GM12864 (cell line): ENCODE measurements around the gene RPS6KB2.
"Not testable (repeated sequence)": the region's sequence is repeated elsewhere in the genome, so short reads cannot be mapped to it uniquely, and the experiment has no call there.

Source experiments
- DNase-seq: peaks from one replicate; pipeline ENCODE4 v3.0.0-alpha.2; 2011; ENCODE audit warnings: low read depth
- H3K4me3 ChIP-seq: 2 replicates; pipeline ENCODE4 v1.5.1; 2011; ENCODE audit warnings: mild to moderate bottlenecking, low read depth, low read length, control low read depth
- CTCF ChIP-seq: IDR thresholded peaks from 2 replicates; pipeline ENCODE4 v1.5.1; 2011; ENCODE audit warnings: low read depth, mild to moderate bottlenecking, moderate library complexity, low read length, control low read depth, inconsistent platforms; ENCODE audit errors: missing control alignments

Gene RPS6KB2

DNA sequence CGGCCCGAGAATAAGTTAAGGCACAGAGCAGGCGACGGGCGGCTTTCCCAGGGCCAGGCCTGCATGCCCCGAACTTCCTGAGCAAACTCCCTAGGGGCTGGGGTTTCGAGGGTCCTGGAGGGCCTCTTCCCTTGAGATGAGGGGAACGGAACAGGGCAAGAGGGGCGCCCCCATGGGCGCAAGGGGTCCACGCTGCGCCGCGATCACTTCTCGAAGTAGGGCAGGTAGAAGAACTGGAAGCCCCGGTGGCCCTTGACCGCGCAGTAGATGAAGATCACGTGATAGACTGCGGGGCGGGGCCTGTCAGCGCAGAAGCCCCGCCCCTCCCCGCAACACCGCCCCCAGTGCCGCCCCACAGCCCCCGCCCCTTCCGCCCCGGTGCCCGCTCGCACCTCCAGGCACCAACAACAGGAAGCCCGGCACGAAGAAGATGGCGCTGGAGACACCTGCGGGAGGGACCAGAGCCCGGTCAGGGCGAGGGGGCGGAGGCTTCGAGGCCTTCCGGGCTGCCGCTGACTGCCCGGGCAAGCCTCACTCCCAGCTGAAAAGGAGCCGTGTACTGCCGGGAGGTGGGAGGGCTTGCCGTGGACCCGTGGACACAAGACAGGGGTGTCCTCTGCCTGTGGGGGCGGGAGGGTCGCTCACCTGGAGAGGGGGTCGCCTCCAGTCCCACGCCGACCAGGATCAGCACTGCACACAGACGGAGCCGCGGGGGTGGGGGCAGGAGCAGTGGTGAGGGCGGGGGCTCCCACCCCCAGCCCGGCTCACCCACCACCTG is 36.3 kb downstream of the RPS6KB2 start:
- no peak for TF ChIP-seq CTCF
- H3K4me3 ChIP-seq: peak overlapping the region; percentile 74
- no peak for DNase-seq

- DNase-seq: no peak
- peak overlapping the region; percentile 74 for H3K4me3 ChIP-seq
- no peak for TF ChIP-seq CTCF
Measured at GRCh38 chr11:67465189-67465510, 36.9 kb downstream of the RPS6KB2 start.

- not testable (repeated sequence) for DNase-seq
- H3K4me3 ChIP-seq: peak overlapping the region; percentile 74
Measured at GRCh38 chr11:67465530-67465929, 37.2 kb downstream of the RPS6KB2 start.

DNA sequence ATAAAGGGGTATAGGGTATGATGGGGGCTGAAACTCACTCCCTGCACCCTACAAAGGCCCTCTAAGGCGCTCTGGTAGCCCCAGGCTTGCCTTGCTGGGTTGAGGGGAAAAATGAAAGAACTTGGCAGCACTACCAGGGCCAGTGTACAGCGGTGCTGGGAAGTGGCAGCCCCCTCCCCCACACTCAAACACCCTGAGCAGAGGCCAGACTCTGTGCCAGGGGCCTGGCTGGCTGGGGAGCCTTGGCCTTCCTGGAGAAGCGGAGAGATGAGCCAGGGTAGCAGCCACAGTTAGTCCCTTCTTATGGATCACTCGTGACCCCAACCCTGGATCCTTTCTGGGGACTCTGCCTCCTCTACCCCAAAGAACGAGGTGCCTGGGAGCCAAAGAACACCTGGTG is 38.1 kb downstream of the RPS6KB2 start:
- DNase-seq: no peak
- no peak overlapping the region for H3K4me3 ChIP-seq
- TF ChIP-seq CTCF: no peak

- no peak overlapping the region; the same call in 1 of the 2 replicates for H3K4me3 ChIP-seq
- no peak for TF ChIP-seq CTCF
Measured at GRCh38 chr11:67466962-67467771, 38.9 kb downstream of the RPS6KB2 start.

DNA sequence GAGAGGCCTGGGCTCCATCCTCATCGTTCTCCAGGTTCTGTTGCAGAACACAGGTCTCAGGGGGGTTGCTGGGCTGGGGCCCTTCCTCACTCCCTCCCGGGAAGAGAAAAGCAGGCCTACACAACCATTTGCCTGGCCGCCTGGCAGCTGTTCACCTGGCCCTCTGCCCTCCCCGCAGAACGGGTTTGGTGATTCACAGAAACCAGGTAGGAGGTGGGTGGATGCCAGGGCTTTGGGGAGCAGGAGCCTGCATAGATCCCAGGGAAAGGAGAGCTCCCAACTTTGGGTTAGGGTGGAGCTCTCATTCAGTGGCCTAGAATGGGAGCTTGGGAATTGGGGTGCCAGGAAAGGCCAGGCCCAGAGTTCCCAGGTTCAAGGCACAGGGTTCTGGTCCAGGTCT is 39.8 kb downstream of the RPS6KB2 start:
- peak overlapping the region; percentile 79 for H3K4me3 ChIP-seq
- no peak for DNase-seq
- TF ChIP-seq CTCF: no peak

More at GRCh38 chr11:67466962-67467771, 38.9 kb downstream of the RPS6KB2 start:
- DNase-seq: no peak

- peak overlapping the region; percentile 79 for H3K4me3 ChIP-seq
- TF ChIP-seq CTCF: no peak
- no peak for DNase-seq
Measured at GRCh38 chr11:67468456-67468758, 40.1 kb downstream of the RPS6KB2 start.
